Measurements from ENCODE around the gene TMEM132C.

The TMEM132C gene

GRCh38 chr12:128727999-128728398 lies 461.0 kb downstream of the TMEM132C start:
- DNase-seq = no peak

- DNase-seq = no peak
Observed at GRCh38 chr12:128729628-128730121, 462.7 kb downstream of the TMEM132C start.

GRCh38 chr12:128734371-128734770 lies 467.4 kb downstream of the TMEM132C start:
- DNase-seq = no peak

GRCh38 chr12:128737292-128737966 lies 470.5 kb downstream of the TMEM132C start:
- DNase-seq = no peak

GRCh38 chr12:128743916-128744315 lies 476.9 kb downstream of the TMEM132C start:
- no peak for DNase-seq

- peak in 2 of 3 experiments; percentile 18 to 51 for DNase-seq
Observed at GRCh38 chr12:128745772-128746689, 479.1 kb downstream of the TMEM132C start.

- DNase-seq = no peak
Observed at GRCh38 chr12:128747441-128747840, 480.5 kb downstream of the TMEM132C start.

GRCh38 chr12:128752386-128752785 lies 485.4 kb downstream of the TMEM132C start:
- DNase-seq = no peak

- DNase-seq = no peak
Observed at GRCh38 chr12:128753438-128753837, 486.5 kb downstream of the TMEM132C start.

- DNase-seq = no peak
Observed at GRCh38 chr12:128754275-128754674, 487.3 kb downstream of the TMEM132C start.

- no peak for DNase-seq
Observed at GRCh38 chr12:128755566-128755965, 488.6 kb downstream of the TMEM132C start.

Data from NCI-H1417 (cell line).